GM04504 (cell line): Measurements from ENCODE around the gene AGAP5.
A peak's percentile ranks its signal among the peaks of the same experiment; 100 is the strongest.
"Not testable (repeated sequence)": the region's sequence is repeated elsewhere in the genome, so short reads cannot be mapped to it uniquely, and the experiment has no call there.

Experiments
- DNase-seq: peaks from one replicate; pipeline ENCODE4 v3.0.0-alpha.2; 2012; ENCODE audit warnings: low read depth

The AGAP5 gene

DNA sequence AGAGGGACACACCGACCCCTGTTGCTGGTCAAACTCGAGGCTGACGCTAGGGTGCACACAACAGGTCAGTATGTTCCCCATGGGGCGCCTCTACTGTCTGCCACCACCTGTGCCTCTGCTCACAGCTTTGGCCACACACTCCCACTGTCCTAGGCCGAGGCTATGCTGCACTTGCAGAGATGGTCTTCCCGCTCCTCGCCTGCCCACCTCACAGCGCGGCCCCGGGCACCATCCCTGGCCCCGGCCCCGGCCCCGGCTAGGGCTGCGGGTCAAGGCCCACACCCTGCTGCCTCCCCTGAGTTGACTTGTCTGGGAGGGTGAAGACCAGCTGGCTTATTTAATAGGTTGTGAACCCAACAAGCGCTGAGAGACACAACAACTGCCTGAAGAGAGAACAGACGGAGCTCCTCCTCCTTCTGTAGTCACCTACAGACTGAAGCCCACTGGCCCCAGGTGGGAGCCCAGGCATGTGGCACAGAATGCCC, at the start of gene AGAP5:
AGAP5 (minus strand) TSS at position 435 of the 485 bp plus-strand sequence; CDS start at position 81, 354 bp downstream.
- DNase-seq: not testable (repeated sequence)

DNA sequence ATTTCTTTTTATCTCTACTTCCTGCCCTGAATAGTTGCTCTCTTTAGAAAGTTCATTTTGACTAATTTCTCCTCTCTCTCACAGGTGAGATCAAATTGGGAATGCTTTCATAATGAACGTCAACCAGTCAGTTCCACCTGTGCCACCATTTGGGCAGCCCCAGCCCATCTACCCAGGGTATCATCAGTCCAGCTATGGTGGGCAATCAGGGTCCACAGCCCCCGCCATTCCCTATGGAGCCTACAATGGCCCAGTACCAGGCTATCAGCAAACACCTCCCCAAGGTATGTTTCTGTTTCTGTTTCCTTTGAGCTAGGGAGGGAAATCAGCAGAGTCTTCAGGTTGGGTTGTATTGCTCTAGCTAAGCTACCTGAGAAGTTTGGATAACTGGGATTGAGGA, 48.8 kb upstream of the AGAP5 start:
- no peak for DNase-seq

DNA sequence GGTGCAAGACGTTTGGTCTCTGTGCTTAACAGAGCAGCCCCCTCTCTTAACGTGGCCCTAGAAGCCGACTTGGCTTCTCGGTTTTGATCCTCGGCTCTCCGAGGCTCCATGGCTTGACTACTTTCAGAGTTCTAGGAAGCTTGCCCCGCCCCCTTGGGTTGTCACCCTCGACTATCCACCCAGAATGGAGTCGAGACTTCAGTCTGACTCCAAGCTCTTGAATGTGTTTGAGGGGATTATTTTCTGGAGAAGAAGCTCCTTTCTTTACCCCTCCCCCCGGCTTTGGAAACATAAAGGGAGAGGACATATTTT, 46.7 kb upstream of the AGAP5 start:
- DNase-seq: peak; percentile 29

DNA sequence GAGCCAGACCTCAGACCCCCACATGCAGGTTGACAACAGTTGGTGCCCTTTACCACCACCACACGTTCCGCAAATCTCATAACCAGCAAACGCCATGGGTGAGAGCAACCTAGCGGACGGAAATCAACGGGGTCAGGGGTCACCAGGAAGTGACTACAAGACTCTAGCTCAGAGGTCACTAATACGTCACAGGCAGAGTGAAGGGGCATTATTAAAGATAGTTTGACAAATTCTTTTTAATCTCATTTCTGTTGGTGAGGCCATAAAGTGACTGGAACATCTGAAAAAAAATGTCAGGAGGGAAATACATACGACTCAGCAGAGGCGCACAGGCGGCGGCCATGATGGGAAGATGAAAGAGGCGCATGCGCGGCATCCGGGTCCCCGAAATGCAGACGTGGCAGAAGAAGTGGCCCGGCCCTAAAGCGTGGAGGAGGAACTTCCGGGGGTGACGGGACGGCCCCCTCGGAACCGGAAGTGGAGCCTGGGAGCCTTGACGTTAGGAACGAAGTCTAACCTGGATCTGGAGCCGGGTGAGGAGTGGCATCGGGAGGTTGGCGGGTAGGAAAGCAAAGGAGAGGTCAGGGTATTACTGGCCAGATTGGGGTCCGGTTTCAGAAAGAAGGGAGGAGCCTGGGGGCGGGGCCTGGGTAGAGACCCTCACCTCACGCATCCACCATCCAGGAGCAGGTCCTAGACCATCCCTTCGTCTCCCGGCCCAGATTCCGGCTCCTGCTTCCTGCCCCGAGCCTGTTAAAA, 46.2 kb upstream of the AGAP5 start, which contains the start of gene SEC24C:
SEC24C (plus strand) TSS at position 468 of the 759 bp plus-strand sequence. CDS start 2,461 bp downstream, outside the sequence.
- DNase-seq: peak; percentile 92

DNA sequence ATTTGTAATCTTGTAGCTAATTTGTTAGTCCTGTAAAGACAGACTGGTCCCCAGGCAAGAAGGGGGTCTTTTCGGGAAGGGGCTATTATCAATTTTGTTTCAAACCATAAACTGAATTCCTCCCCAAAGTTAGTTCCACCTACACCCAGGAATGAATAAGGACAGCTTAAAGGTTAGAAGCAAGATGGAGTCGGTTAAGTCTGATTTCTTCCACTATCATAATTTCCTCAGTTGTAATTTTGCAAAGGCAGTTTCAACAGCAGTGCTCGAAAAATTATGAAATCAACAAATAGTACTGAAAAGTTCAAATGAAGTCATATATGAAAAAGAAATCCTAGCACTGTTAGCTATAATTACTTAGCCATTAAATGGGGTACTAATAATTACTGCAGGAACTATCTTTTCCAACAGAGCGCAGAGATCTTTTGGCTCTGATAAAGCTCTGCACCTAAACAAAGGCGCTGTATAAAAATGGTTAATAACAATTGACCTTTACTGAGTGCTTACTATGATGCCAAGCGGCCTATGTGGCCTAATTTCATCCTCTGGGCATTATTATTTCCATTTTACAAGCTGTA, 45.5 kb upstream of the AGAP5 start:
- no peak for DNase-seq

DNA sequence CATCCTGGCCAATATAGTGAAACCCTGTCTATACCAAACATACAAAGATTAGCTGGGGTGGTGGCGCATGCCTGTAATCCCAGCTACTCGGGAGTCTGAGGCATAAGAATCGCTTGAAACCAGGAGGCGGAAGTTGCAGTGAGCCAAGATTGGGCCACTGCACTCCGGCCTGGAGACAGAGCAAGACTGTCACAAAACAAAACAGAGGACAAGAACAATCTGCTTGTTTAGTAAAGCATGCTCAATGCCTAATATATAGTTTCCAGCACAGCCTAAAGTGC, 44.5 kb upstream of the AGAP5 start:
- no peak for DNase-seq

DNA sequence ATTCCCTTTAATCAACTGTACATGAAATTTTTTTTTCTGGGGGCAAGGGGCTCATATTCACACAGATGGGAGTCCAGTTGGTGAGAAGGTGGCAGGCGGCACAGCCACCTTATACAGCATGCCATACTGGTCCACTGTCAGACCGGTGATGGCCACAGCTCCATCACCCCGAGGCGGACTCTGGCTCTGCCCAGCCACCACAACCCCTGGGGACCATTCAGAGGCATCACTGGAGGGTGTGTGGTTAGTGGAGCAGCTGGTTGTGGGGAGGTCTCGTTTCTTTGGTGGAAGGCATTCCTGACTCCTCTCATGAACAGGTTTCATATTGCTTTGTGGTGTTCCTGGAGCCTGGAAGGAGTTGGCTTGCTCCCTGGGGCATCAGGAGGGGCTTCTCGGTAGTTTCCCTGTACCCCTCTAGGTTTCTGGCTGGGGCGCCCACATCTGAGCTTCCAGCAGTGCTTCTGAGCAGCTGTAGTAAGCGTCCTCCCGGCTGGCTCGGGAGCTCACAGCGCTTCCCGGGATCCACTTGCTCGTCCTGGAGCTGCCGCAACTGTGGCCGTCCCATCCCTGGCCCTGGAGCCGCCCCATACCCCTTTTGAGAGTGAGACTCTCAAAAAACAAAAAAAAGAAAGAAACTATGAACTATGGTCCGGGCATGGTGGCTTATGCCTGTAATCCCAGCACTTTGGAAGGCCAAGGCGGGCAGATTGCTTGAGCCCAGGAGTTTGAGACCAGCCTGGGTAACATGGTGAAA, 42.8 kb upstream of the AGAP5 start:
- DNase-seq: not testable (repeated sequence)

DNA sequence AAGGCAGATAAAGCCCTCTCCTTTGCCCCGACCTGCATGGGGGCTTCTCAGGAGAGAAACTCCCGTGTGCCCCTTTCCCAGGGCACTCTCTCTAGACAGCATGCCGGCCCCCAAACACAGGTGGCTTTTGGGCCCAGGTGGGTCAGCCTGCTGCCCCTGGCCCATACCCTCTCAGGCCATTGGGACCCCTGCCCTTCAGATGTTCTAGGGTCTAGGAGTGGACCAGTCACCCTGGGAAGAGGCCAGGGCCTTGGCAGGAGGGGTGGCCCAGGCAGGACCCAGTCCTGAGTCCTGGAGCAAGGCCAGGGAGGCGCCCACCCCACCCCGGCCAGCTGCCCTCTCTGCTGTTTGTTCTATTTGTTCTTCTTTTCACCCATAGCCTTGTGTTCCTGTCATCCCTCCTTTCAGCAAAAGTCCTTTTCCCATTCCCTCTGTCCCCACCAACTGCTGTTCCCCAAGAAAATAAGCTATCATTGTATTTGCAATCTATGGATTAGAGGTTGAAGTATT, 36.9 kb upstream of the AGAP5 start:
- DNase-seq: no peak

DNA sequence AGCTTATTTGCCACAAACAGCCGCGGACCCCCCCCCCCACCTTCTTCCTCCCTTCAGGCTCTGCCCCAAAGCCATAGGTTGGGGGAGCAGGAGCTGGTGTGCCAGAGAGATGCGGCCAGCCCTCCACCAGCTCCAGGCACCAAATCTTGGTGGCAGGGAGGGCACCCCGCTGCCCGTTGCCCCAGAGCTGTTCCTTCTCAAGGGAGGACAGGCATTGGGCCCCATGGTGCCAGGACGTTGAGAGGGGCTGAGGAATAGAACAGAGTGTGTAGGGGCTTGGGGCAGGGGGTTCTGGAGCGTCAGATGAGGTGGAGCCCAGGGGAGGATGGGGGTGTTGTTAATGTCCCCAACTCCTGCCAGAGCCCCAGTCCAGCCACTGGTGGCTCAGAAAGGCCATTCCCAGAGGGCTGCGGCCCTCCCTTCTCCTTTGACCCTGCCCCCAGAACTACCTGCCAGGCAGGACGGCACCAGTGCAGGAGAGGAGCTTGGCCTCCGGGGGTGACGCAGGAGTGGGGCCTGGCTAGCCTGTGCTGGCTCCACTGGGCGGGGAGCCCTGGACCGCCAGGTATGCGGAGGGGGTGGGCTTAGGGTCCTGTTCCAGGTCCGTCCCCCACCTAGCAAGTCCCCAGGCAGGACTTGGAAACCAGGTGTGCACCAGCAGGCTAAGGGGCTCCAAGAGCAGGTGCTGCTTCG, 36.3 kb upstream of the AGAP5 start:
- DNase-seq: no peak

DNA sequence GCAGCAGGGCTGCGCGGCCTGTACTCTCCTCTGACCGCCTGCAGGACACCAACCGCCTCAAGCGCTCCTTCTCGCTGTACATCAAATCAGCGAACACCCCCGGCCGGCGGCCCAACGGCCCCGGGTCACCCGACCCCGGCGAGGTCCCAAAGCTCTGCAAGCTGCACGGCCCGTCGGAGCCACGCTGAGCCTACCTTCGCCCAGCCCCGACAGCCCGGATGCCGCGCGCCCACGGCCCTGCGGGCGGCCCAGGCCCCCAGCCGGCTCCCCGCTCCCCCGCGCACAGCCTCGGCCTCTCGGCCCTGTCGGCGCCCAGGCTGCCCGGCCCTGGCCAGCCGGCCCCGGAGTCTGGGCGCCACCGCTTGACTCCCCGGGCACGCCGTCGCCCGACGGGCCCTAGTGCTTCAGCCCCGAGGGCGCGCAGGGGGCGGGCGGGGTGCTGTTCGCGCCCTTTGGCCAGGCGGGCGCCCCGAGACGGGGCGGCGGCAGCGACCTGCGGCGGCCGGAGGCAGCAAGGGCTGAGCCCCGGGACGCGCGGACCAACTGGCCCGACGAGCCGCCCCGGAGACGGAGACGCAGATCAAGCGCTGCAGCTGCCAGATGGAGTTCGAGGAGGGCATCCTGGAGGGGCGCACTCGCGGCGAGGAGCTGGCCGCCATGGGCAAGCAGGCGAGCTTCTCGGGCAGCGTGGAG, 35.2 kb upstream of the AGAP5 start:
- DNase-seq: no peak

DNA sequence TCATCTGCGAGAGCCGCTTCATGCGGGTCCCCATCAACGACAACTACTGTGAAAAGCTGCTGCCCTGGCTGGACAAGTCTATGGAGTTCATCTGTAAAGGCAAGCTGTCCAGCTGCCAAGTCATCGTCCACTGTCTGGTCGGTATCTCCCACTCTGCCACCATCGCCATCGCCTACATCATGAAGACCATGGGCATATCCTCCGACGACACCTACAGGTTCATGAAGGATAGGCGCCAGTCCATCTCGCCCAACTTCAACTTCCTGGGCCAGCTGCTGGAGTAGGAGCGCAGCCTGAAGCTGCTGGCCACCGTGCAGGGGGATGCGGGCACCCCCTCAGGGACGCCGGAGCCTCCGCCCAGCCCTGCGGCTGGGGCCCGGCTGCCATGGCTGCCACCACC, 34.5 kb upstream of the AGAP5 start:
- no peak for DNase-seq

DNA sequence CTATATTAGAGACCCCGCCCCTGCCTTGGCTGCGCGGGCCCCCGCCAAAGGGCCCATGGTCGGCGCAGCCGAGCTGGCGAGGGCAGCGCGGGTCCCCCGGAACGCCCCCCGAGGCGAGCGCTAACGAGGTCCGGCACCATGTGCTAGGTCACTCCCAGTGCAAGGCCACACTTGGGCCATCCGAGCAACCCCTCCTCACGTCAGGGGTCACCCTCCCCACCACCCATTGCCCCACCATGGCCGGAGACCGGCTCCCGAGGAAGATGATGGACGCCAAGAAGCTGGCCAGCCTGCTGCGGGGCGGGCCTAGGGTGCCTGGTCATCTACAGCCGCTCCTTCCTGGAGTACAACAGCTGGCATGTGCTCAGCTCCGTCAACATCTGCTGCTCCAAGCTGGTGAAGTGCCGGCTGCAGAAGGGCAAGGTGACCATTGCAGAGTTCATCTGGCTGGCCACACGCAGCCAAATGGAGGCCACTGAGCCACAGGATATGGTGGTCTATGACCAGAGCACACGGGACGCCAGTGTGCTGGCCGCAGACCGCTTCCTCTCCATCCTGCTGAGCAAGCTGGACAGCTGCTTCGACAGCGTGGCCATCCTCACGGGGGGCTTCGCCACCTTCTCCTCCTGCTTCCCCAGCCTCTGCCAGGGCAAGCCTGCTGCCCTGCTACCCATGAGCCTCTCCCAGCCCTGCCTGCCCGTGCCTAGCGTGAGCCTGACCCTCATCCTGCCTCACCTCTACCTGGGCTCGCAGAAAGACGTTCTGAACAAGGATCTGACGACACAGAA, 33.9 kb upstream of the AGAP5 start:
- DNase-seq: no peak

DNA sequence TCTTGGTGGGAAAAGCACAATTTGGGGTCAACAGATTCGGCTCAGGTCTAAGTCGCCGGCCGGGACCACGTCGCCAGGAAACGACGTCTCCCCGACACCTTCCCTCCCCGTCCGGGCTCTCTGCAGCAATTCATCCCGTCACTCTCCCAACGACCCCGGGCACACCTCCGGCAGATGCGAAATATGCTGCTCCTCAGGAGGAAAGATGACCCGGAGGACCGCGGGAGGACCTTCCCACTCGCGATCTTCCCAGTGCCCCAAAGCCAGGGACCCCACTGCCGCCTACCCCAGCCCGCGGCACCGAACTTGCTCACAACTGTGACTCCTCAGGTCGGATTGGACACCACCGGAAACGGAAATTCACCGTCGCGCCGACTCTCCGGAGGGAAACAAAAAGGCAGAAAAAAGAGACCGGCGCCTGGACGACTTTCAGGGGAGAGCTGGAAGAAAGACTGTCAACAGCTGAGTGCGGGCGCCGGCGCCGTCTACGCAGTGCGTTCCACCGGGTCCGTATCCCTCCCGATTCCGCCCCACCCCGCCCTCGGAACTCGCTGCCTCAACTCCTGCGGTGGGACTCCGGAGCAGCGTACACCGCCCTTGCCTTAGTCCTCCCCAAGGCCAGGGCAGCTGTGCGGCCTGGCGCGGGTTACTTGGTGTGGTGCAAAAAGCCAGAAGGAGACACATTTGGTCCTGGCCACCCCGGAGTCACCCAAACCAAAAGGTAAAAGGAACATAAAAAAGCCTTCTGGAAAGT, 32.4 kb upstream of the AGAP5 start:
- peak; percentile 80 for DNase-seq

DNA sequence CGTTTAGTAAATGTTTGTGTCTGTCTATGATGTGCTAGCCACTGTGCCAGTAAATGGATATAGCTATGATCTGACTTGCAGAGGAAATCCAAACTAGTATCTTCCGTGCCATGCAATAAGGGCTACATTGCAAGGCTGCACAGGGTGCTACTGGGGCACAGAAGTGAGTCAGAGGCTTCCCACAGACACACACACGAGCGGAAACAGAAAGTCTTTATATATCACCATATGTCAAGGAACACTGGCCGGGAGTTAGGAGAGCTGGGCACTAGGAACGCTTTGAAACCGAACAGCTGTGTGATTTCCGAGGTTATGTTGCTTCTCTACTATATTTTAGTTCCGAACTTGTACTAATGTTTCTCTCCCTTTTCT, 31.9 kb upstream of the AGAP5 start:
- DNase-seq: peak; percentile 17

DNA sequence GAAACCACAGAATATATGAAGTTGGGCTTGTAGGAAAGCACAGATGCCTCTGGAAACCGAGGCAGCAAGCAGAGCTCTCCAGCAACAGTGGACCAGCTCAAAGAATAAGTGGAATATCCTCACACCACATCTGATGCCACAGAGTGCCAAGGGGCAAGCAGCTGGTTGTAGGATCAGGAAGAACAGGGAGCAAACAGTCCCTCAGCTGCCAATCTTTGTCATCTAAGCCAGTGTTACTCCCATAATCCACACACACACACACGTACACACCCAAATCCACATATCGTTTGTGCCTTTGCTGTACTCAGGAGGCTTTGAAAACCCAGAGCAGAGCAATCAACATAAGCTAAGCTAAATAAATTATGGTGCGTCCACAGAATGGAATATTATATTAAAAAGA, 25.6 kb upstream of the AGAP5 start:
- no peak for DNase-seq

DNA sequence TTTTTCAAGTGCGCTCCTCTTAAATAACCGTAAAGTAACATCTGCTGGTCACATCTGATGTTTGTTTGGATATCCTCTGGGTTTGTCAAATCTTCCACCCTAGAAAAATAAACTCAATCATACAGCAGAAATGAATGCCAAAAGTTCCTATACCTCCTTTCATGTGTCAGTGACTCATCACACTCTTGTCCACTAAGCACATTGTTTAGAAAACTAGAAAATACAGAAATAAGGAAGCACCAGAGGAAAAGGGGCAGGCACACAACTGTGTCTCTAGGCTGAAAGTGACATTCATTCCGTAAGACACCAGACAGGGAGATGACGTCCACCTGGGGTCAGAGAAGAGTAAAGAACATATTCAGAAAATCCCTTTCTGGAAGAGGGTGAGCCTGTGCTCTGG, 22.7 kb upstream of the AGAP5 start:
- not testable (repeated sequence) for DNase-seq

DNA sequence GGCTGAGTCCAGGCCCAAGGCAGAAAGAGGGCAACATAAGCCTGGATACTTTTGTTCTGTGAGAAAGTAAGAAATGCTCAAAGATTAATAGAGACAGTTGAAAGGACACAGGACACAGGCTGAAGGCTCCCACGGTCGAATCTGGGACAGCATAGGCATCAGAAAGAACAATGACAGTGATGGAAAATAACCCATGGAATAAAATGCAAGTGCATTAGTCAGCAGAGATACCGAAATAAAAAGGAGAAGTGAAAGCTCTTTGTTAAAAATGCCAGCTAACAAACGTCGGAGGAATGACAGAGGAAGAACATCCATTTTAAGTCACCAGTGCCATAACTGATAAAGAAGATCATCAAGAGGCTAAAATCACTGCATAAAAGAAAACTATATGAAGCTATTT, 19.6 kb upstream of the AGAP5 start:
- DNase-seq: no peak

DNA sequence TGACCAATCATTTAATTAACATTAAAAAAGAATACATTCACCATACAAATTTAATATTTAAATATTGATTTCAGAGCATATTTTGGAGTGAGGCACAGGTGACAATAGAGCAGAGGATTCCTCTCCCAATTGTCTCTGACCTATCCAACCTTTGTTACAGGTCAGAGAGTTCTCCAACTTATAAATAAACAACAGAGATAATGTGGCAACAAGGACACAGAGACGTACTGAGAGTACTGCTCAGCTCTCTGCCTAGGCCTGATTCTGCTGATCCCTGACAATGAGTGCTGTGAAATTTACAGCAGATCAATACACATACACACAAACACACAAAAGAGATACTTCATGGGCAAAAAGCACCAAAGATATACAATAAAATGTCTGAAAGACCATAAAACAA, 18.3 kb upstream of the AGAP5 start:
- no peak for DNase-seq

DNA sequence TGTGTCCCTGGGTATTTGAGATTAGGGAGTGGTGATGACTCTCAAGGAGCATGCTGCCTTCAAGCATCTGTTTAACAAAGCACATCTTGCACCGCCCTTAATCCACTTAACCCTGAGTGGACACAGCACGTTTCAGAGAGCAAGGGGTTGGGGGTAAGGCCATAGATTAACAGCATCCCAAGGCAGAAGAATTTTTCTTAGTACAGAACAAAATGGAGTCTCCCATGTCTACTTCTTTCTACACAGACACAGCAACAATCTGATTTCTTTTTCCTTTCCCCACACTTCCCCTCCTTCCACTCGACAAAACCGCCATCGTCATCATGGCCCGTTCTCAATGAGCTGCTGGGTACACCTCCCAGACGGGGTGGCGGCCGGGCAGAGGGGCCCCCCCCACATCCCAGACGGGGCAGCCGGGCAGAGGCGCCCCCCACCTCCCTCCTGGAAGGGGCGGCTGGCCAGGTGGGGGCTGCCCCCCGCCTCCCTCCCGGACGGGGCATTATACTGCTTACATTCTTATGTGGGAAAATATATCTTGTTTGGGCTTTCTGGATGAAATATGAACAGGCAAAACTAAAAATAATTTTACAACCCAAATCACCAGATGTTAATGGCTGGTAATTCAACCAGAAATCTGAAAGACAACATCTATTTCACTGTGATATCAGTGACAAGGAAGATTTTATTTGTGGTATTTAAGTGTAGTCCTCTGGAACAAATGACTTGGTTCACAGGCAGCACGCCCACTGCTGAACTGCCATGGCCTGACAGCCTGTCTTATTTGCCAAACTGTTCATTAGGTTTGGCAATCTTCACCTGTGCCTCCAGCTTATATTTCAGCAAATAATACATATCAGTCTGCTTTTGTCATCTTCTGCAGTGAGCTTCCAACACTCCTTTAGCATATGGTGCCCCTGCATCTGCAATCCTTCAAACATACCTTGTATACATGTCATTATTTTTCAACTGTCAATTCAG, 17.6 kb upstream of the AGAP5 start:
- not testable (repeated sequence) for DNase-seq
